GM12875 (cell line): ENCODE data around the gene PITRM1.

Source experiments
- H3K4me3 ChIP-seq: one replicate; pipeline ENCODE4 v1.5.1; 2011; ENCODE audit warnings: low read depth, low read length, control low read depth
- TF ChIP-seq, protein P1 (sequence below): IDR thresholded peaks from 2 replicates; pipeline ENCODE4 v1.5.1; 2011; ENCODE audit warnings: low read depth, mild to moderate bottlenecking, control low read depth, inconsistent platforms, low read length, moderate library complexity, borderline replicate concordance; ENCODE audit not compliant: insufficient read depth

Gene PITRM1

DNA sequence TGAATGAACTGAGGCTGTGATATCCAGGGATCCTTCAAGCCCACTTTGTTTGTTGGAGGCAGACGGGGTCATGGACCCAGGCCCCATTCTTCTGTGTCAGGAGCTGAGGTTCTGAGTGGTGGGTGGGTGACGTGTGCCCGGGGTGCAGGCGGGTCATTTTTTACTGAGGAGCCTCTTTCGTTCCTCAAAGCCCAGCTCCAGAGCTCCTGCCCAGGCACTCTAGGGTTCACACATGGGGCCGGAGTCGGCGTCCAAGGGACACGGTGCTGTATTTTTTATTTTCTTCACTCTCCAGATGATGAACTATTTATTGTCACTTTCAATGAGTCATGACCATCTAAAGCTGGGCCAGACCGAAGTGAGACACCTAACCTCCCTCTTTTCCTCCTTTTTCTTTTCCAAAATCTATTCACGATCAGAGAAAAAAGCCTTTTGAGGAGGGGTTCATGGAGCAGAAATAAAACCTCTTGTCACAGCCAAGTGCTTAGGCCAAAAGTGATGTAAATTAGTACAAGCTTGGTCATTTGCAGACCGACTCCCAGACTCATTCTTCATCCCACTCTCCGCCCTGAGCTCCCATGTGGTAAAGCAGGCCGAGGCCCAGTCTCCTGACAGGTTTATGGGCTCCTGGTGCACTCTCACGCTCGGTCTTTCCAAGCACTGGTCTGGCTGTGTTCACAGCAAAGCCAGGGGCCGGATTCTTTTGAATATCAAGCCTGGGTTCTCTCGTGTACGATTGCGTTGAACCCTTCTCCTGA is 41.4 kb upstream of the PITRM1 start:
- no peak overlapping the region for H3K4me3 ChIP-seq
- TF ChIP-seq, protein P1, sequence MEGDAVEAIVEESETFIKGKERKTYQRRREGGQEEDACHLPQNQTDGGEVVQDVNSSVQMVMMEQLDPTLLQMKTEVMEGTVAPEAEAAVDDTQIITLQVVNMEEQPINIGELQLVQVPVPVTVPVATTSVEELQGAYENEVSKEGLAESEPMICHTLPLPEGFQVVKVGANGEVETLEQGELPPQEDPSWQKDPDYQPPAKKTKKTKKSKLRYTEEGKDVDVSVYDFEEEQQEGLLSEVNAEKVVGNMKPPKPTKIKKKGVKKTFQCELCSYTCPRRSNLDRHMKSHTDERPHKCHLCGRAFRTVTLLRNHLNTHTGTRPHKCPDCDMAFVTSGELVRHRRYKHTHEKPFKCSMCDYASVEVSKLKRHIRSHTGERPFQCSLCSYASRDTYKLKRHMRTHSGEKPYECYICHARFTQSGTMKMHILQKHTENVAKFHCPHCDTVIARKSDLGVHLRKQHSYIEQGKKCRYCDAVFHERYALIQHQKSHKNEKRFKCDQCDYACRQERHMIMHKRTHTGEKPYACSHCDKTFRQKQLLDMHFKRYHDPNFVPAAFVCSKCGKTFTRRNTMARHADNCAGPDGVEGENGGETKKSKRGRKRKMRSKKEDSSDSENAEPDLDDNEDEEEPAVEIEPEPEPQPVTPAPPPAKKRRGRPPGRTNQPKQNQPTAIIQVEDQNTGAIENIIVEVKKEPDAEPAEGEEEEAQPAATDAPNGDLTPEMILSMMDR = no peak

DNA sequence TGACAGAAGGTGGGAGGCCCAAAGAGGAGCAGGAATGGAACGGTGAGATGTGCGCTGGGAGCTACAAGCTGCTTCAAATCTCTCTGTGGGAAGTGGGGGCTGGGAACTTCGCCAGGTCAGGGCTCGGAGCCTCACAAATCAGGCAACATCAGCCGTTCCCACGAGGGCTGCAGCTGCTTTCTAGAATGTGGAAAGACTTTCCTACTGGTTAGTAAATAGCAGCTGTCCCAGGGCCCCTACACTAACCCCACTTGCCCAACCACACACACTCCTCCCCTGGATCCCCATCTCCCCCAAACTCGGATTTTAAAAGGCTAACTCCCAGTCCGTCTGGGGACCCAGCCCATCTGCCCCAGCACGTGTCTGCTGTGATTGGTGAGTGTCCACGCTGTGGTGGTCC is 40.6 kb upstream of the PITRM1 start:
- TF ChIP-seq, protein P1 = no peak
- H3K4me3 ChIP-seq = no peak overlapping the region

DNA sequence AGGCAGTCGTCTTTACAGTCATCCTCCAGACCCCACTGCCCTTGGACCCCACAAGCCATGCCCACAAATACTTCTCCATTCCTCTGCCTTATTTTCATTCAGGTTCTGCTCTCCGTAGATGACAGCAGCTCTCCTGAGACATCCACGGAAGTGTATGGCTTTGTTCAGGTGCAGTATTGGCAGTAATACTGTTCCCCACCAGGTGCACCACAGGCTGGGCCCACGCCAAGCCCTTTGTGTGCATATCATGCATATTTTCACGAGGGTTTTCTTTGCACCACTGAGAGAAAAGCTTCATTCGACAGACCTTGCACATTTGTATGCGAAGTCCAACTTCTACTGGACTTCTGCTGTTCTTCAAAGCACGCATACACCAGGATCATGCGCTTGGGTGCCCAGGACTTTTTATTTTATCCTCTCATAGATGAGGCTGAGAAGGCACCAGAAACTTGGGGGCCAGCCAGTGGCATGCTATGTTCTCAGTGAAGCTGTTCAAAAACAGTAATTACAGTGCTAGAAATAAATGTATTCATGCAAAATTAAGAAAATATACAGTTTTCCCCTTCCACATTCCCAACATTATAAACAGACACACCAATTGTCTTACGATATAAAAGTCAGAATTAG is 37.8 kb upstream of the PITRM1 start:
- H3K4me3 ChIP-seq = no peak overlapping the region
- TF ChIP-seq, protein P1 = no peak

DNA sequence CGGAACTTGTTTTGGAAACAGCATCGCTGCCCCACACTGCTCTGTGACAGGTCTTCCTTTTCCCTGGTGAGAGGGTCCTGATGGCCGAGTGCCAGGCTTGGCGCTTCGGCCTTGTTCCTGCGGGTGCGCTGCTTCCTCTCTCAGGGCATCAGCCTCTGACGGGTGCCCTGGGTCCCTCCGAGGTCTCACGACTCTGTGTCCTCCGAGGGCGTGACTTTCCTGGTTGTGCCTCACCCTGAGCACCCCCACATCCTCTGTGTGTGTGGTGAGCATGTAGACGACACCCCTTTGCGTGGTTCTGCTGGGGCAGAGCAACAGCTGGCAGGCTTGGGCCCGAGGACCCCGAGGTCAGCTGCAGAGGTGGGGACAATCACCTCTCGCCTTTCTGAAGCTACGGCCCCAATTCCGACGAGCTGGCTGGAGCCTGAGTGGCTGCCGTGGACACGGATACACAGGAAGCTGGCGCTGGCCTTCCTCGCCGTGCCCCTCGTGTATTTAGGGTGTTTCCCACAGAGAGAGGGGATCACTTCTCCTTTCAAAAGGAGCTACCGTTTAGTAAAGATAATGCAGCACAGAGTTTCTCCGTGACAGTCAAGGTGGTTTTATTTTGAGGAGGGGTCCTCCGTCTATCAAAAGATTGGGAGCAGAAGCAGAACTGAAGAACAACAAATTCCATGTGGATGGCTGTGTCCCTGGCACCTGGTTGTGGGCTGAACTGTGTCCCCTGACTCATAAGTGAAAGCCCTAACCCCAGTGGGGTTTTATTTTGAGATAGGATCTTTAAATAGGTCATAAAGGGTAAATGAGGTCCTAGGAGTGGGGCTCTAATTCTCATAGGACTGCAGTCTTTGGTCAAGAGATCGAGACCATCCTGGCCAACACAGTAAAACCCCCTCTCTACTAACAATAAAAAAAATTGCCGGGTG is 36.2 kb upstream of the PITRM1 start:
- TF ChIP-seq, protein P1 = no peak
- H3K4me3 ChIP-seq = no peak overlapping the region

DNA sequence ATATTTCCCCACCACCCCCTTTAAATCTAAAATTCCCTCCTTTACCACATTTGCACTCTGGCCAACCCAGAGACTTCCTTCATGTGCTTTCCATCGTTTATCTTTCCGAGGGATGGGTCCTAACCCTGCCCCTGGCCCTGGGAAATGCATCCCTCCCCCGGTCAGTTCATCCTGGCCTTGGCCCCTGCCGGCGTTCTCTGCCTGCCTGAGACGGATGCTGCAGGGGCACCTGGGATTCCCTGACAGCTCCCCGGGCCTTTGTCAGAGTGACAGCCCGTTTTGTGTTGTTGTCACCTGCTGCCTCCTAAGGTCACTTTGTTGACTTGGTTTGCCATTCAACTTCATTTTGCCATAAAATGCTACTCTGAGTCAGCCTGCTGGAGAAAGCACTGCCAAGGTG is 34.8 kb upstream of the PITRM1 start:
- H3K4me3 ChIP-seq = no peak overlapping the region
- TF ChIP-seq, protein P1 = no peak

DNA sequence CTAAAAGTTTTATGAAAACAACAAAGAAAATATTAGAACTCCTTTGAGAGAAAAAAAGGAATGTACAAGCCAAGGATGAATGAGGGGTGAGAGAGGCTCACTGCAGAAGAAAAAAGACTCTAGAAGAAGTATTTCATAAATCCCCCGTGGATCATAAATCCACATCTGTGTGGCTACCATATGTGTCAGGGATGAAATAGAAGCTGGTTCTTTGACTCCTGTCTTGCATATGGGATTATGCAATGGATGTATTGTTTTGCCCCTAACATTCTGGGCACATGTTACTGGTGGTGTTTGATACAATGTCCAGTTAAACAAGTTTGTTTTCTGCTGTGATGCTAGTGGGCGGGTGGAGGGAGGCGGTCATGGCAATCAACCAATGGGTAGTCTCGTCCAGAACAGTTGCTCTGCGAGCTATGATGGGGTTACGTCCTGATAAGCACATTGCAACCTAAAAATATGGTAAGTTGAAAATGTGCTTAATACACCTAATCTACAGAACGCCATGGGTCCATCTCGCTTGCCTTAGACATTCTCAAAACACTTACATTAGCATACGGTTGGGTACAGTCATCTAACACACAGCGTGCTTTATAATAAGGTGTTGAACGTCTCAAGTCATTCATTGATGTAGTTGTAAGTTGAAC is 34.1 kb upstream of the PITRM1 start:
- TF ChIP-seq, protein P1 = no peak
- H3K4me3 ChIP-seq = no peak overlapping the region
